ENCODE data around the gene NOS1.

- TF ChIP-seq CTCF (IDR thresholded peaks at IDR 0.05 in 8 of 11, conservative IDR thresholded peaks at IDR 0.05 in 3 of 11) = no peak
- no peak for TF ChIP-seq POLR2A (IDR thresholded peaks at IDR 0.05)
Observed at GRCh38 chr12:117329756-117330155, 31.7 kb downstream of the NOS1 start.
